Measurements from ENCODE around the gene RNF144B. TPM values are rescaled to one million over a fixed set of nuclear protein-coding genes. Genes with fewer than 3 reads are reported as not detected.
A peak's percentile ranks its signal among the peaks of the same experiment; 100 is the strongest.

The RNF144B gene
- total RNA-seq, 6 experiments from 2014 or later = 0.83 to 4.8 (median 1.2) TPM

GRCh38 chr6:18441251-18441979 lies 54.3 kb downstream of the RNF144B start:
- Mint-ChIP-seq H3K36me3 (ENCODE audit: low read depth) (no peaks in the 10 kb centered on the region), H3K4me3 (no peak overlapping the region), H3K27ac (no peak overlapping the region), H3K27me3 (ENCODE audit: insufficient read depth) (peaks cover 2% of the 10 kb centered on the region; the same call in 1 of the 2 replicates), H3K4me1 (ENCODE audit: low read depth) (peaks cover 5% of the 10 kb centered on the region; the same call in 1 of the 2 replicates), H3K9me3 (no peaks in the 10 kb centered on the region)
- TF ChIP-seq CTCF (IDR thresholded peaks at IDR 0.05) = no peak
- no peak for DNase-seq

GRCh38 chr6:18444111-18444510 lies 57.0 kb downstream of the RNF144B start:
- no peak for DNase-seq
- H3K4me3 Mint-ChIP-seq = peak overlapping the region; percentile 13; the same call in 1 of the 2 replicates

GRCh38 chr6:18445228-18445627 lies 58.1 kb downstream of the RNF144B start:
- no peak for TF ChIP-seq CTCF (IDR thresholded peaks at IDR 0.05)
- no peak for DNase-seq
- Mint-ChIP-seq H3K27me3 (ENCODE audit: insufficient read depth) (no peaks in the 10 kb centered on the region), H3K4me1 (ENCODE audit: low read depth) (peaks cover 5% of the 10 kb centered on the region; the same call in 1 of the 2 replicates), H3K27ac (no peak overlapping the region), H3K9me3 (no peaks in the 10 kb centered on the region), H3K4me3 (no peak overlapping the region), H3K36me3 (ENCODE audit: low read depth) (no peaks in the 10 kb centered on the region)

More at GRCh38 chr6:18444111-18444510, 57.0 kb downstream of the RNF144B start:
- Mint-ChIP-seq H3K9me3 (no peaks in the 10 kb centered on the region), H3K27me3 (ENCODE audit: insufficient read depth) (no peaks in the 10 kb centered on the region), H3K4me1 (ENCODE audit: low read depth) (peaks cover 5% of the 10 kb centered on the region; the same call in 1 of the 2 replicates), H3K36me3 (ENCODE audit: low read depth) (no peaks in the 10 kb centered on the region), H3K27ac (no peak overlapping the region)
- TF ChIP-seq CTCF (IDR thresholded peaks at IDR 0.05) = no peak

- Mint-ChIP-seq H3K27me3 (ENCODE audit: insufficient read depth) (no peaks in the 10 kb centered on the region), H3K4me1 (ENCODE audit: low read depth) (peaks cover 5% of the 10 kb centered on the region; the same call in 1 of the 2 replicates), H3K27ac (no peak overlapping the region), H3K4me3 (no peak overlapping the region), H3K36me3 (ENCODE audit: low read depth) (no peaks in the 10 kb centered on the region), H3K9me3 (no peaks in the 10 kb centered on the region)
- TF ChIP-seq CTCF (IDR thresholded peaks at IDR 0.05) = no peak
- no peak for DNase-seq
These were observed 59.6 kb downstream of the RNF144B start for GRCh38 chr6:18446771-18447170.

GRCh38 chr6:18447552-18447951 lies 60.4 kb downstream of the RNF144B start:
- no peak for DNase-seq
- H3K4me3 Mint-ChIP-seq = no peak overlapping the region
- no peaks in the 10 kb centered on the region for H3K36me3 Mint-ChIP-seq (ENCODE audit: low read depth)
- H3K4me1 Mint-ChIP-seq (ENCODE audit: low read depth) = peaks cover 5% of the 10 kb centered on the region; the same call in 1 of the 2 replicates
- no peaks in the 10 kb centered on the region for H3K27me3 Mint-ChIP-seq (ENCODE audit: insufficient read depth)
- TF ChIP-seq CTCF (IDR thresholded peaks at IDR 0.05) = no peak
- no peaks in the 10 kb centered on the region for H3K9me3 Mint-ChIP-seq
- no peak overlapping the region for H3K27ac Mint-ChIP-seq

Data from HFFc6 (cell line).